K562 (cell line): ENCODE data around the gene PHF14. TPM values are rescaled to one million over a fixed set of nuclear protein-coding genes. Genes with fewer than 3 reads are reported as not detected.
A peak's percentile ranks its signal among the peaks of the same experiment; 100 is the strongest.

ENCODE experiments used
- ATAC-seq: fragments of 200-7000 bp; cut with Tn5 transposase; 3 replicates; pipeline ENCODE4 v1.9.1; 2020; ENCODE audit warnings: moderate library complexity
- Bru-seq: library from RNA; stranded (reverse); fragments of 400-500 nt; gene quantifications from one replicate; lab custom pipeline; 2021; lab: Mats Ljungman, UMichigan
- BruChase-seq, 2 experiments: library from RNA; stranded (reverse); fragments of 400-500 nt; gene quantifications; one replicate each; lab custom pipeline; 2021; lab: Mats Ljungman, UMichigan
- BruUV-seq: library from RNA; stranded (reverse); fragments of 400-500 nt; replicated peaks from 2 replicates; lab custom pipeline; 2021; lab: Mats Ljungman, UMichigan
- CTCF ChIA-PET: fragments of 300-600 bp; formaldehyde crosslinking; extraction: SDS; loops from one replicate; lab custom pipeline; 2021; ENCODE audit warnings: low intra/inter-chr PET ratio; lab: Yijun Ruan, JAX
- POLR2A ChIA-PET: fragments of 300-600, 350-650 bp; sonication (Branson Sonifier 250); formaldehyde crosslinking; extraction: SDS; loops from one replicate; lab custom pipeline; 2021; ENCODE audit warnings: antibody characterized with exemption, inconsistent platforms; lab: Yijun Ruan, JAX
- DNase-seq, 4 experiments: peaks; one replicate each; pipeline versions ENCODE4 v3.0.0 to v3.0.0-alpha.2; 2011 to 2018; ENCODE audit warnings: low spot score in 3 of 4, mixed read lengths in 3 of 4; ENCODE audit errors: extremely low read depth in 1 of 4
- FAIRE-seq: peaks from 2 replicates; lab custom pipeline; 2011; peaks lifted over from hg19 to GRCh38; lab: Jason Lieb, UNC
- H2AFZ ChIP-seq: 2 replicates; pipeline ENCODE4 v1.6.0; 2011; ENCODE audit warnings: low read depth, low read length, control low read depth, inconsistent platforms
- H3K27ac ChIP-seq: fragments of 200-600 bp; 3 replicates; pipeline ENCODE4 v1.8.0; 2011; ENCODE audit warnings: low read depth, mild to moderate bottlenecking, control low read depth, inconsistent platforms, low read length, moderate library complexity, mixed read lengths; ENCODE audit errors: extremely low read depth
- H3K27me3 ChIP-seq, 2 experiments: fragments of 300-600 bp in 1 of 2; 2 replicates in 1 of 2; 3 replicates in 1 of 2; pipeline versions ENCODE4 v1.6.0 to v1.8.0; 2011; ENCODE audit warnings: inconsistent platforms in 2 of 2, low read length in 2 of 2, mild to moderate bottlenecking in 1 of 2, mixed read lengths in 1 of 2, moderate library complexity in 1 of 2; ENCODE audit not compliant: control insufficient read depth in 2 of 2, insufficient read depth in 2 of 2
- H3K36me3 ChIP-seq: fragments of 300-600 bp; 3 replicates; pipeline ENCODE4 v1.8.0; 2011; ENCODE audit warnings: mild to moderate bottlenecking, low read length, inconsistent platforms; ENCODE audit not compliant: control insufficient read depth, insufficient read depth
- H3K4me1 ChIP-seq, 2 experiments: fragments of 200-600 bp in 1 of 2; replicated peaks in 1 of 2; 2 replicates in 1 of 2; 3 replicates in 1 of 2; pipeline versions ENCODE4 v1.5.1 to v1.8.0; 2011; ENCODE audit warnings: inconsistent platforms in 2 of 2, low read length in 2 of 2, mild to moderate bottlenecking in 1 of 2, mixed read lengths in 1 of 2, moderate library complexity in 1 of 2; ENCODE audit not compliant: control insufficient read depth in 2 of 2, insufficient read depth in 2 of 2
- H3K4me2 ChIP-seq: 2 replicates; pipeline ENCODE4 v1.6.1; 2011; ENCODE audit warnings: low read length, control low read depth, inconsistent platforms, mixed read lengths; ENCODE audit not compliant: insufficient read depth
- H3K4me3 ChIP-seq: fragments of 200-600 bp; sonication (generic), shearing (Covaris generic); 2 replicates; pipeline ENCODE4 v1.5.1; 2016; ENCODE audit warnings: control low read depth, inconsistent platforms
- H3K79me2 ChIP-seq: fragments of 200-600 bp; 3 replicates; pipeline ENCODE4 v1.8.0; 2011; ENCODE audit warnings: low read length, inconsistent platforms; ENCODE audit not compliant: control insufficient read depth, insufficient read depth
- H3K9ac ChIP-seq, 2 experiments: 2 replicates each; pipeline versions ENCODE4 v1.6.0 to v1.6.1; 2011; ENCODE audit warnings: low read depth in 2 of 2, low read length in 2 of 2, control low read depth in 1 of 2, inconsistent platforms in 1 of 2, mild to moderate bottlenecking in 1 of 2, mixed read lengths in 1 of 2; ENCODE audit not compliant: insufficient read depth in 1 of 2
- H3K9me1 ChIP-seq: one replicate; pipeline ENCODE4 v1.6.0; 2011; ENCODE audit warnings: inconsistent platforms, mild to moderate bottlenecking, low read length, moderate library complexity; ENCODE audit not compliant: control insufficient read depth, insufficient read depth
- H3K9me3 ChIP-seq: replicated peaks from 2 replicates; pipeline ENCODE4 v1.5.1; 2011; ENCODE audit warnings: low read depth, low read length, inconsistent platforms; ENCODE audit not compliant: control insufficient read depth, insufficient read depth
- H4K20me1 ChIP-seq: replicated peaks from 2 replicates; pipeline ENCODE4 v1.6.1; 2011; ENCODE audit warnings: low read length, inconsistent platforms, mixed read lengths; ENCODE audit not compliant: control insufficient read depth, insufficient read depth
- DDX20 ChIP-seq: fragments of 450-650 bp; IDR thresholded peaks from 2 replicates; pipeline ENCODE4 v1.6.1; 2016; ENCODE audit warnings: missing genetic modification characterization, low read depth, mild to moderate bottlenecking, missing compliant biosample characterization, moderate library complexity
- EGR1 ChIP-seq: fragments of 450-650 bp; conservative IDR thresholded peaks from 2 replicates; pipeline ENCODE4 v1.6.1; 2017; ENCODE audit warnings: mild to moderate bottlenecking
- ELF1 ChIP-seq: fragments of 200-800 bp; sonication (Bioruptor generic); IDR thresholded peaks from 2 replicates; pipeline ENCODE4 v1.6.1; 2016; ENCODE audit warnings: missing genetic modification characterization, missing compliant biosample characterization
- FOXJ3 ChIP-seq: sonication (generic); formaldehyde crosslinking; IDR thresholded peaks from 2 replicates; pipeline ENCODE4 v1.4.0; 2020; ENCODE audit warnings: mild to moderate bottlenecking, missing genetic modification reagents
- ILK ChIP-seq: fragments of 450-650 bp; IDR thresholded peaks from 2 replicates; pipeline ENCODE4 v1.6.1; 2016; ENCODE audit warnings: missing genetic modification characterization, low read depth, mild to moderate bottlenecking, missing compliant biosample characterization, moderate library complexity, borderline replicate concordance
- KAT7 ChIP-seq: sonication (generic); formaldehyde crosslinking; IDR thresholded peaks from 2 replicates; pipeline ENCODE4 v1.8.0; 2022; ENCODE audit warnings: missing genetic modification reagents, mild to moderate bottlenecking, borderline replicate concordance
- NFIX ChIP-seq: fragments of 250-450 bp; sonication (Bioruptor Pico); IDR thresholded peaks from 2 replicates; pipeline ENCODE4 v1.4.0; 2020; ENCODE audit warnings: low read depth, mild to moderate bottlenecking, moderate library complexity
- PHF20 ChIP-seq: fragments of 450-650 bp; IDR thresholded peaks from 2 replicates; pipeline ENCODE4 v1.6.1; 2018; ENCODE audit not compliant: partially characterized antibody
- U2AF1 ChIP-seq: fragments of 200-400 bp; formaldehyde crosslinking; optimal IDR thresholded peaks from 2 replicates; pipeline ENCODE3; 2017; ENCODE audit warnings: mild to moderate bottlenecking, low read depth, low read length, moderate library complexity
- USF2 ChIP-seq: sonication (generic); formaldehyde crosslinking; IDR thresholded peaks from 2 replicates; pipeline ENCODE4 v1.5.0; 2020; ENCODE audit warnings: missing genetic modification reagents
- ZNF140 ChIP-seq: fragments of 250-450 bp; sonication (Bioruptor Pico); IDR thresholded peaks from 2 replicates; pipeline ENCODE4 v1.8.0; 2021; ENCODE audit warnings: moderate library complexity, mild to moderate bottlenecking, inconsistent platforms
- ZNF197 ChIP-seq: fragments of 200-800 bp; sonication (Bioruptor generic); IDR thresholded peaks from 2 replicates; pipeline ENCODE4 v1.6.1; 2016; ENCODE audit warnings: low read depth, missing genetic modification characterization, missing compliant biosample characterization
- ZNF398 ChIP-seq: fragments of 250-450 bp; sonication (Bioruptor Pico); IDR thresholded peaks from 2 replicates; pipeline ENCODE4 v1.8.0; 2021; ENCODE audit warnings: moderate library complexity, mild to moderate bottlenecking, inconsistent platforms
- ZNF77 ChIP-seq: fragments of 250-450 bp; sonication (Bioruptor Pico); IDR thresholded peaks from 2 replicates; pipeline ENCODE4 v1.5.0; 2020
- WGBS: fragments of 100-300 bp; shearing (Covaris generic); methylation state at CpG from one replicate; pipeline ENCODE4 v1.1.6; 2016; ENCODE audit warnings: low coverage, mixed read lengths; ENCODE audit not compliant: insufficient coverage; ENCODE audit errors: missing lambda C conversion rate; 5-methylcytosine and 5-hydroxymethylcytosine counted together
- in situ Hi-C: fragments of 300-500 bp; cut with MboI; formaldehyde crosslinking; loops from 4 replicates; pipeline ENCODE4 v1.15.0; 2018; ENCODE audit warnings: inconsistent platforms, mixed read lengths
- intact Hi-C: fragments of 100-400 bp; cut with micrococcal nuclease; formaldehyde crosslinking; loops from 2 replicates; pipeline ENCODE4 v1.14.2; 2022
- long read RNA-seq, 3 experiments: library from polyadenylated mRNA in 2 of 3; library from RNA in 1 of 3; unstranded in 2 of 3; stranded (forward) in 1 of 3; transcript quantifications; one replicate each; pipeline ENCODE4 v2.0.0, GENCODE V29; 2019 to 2022
- polyA minus RNA-seq, 3 experiments: library from RNA; depleted of rRNA, polyadenylated mRNA; stranded (reverse); fragments of >200 nt; gene quantifications; 2 replicates each; pipeline ENCODE4 v1.2.3, GENCODE V29; 2011
- polyA plus RNA-seq, 8 experiments: library from polyadenylated mRNA; depleted of rRNA in 4 of 8; stranded (reverse) in 5 of 8; unstranded in 3 of 8; fragments of >200 nt; fragmentation: Nextera tagmentation in 2 of 8; fragmentation: Illumina TruSeq in 1 of 8; extraction: Ambion mirVana in 2 of 8; extraction: Trizol in 1 of 8; gene quantifications; 2 replicates each; pipeline versions ENCODE4 v1.2.1 to v1.2.3, GENCODE V29; 2011 to 2014; ENCODE audit warnings: inconsistent platforms in 1 of 8, missing spikeins in 1 of 8
- total RNA-seq, 7 experiments: library from RNA; depleted of rRNA in 6 of 7; stranded (reverse); fragments of >200 nt in 6 of 7; fragmentation: Illumina TruSeq in 2 of 7; extraction: Trizol in 2 of 7; gene quantifications; 2 replicates each; pipeline versions ENCODE4 v1.2.1 to v1.2.3, GENCODE V29; 2011 to 2021; ENCODE audit warnings: low replicate concordance in 1 of 7

Gene PHF14
- total RNA-seq (2011; cell fraction: chromatin; rRNA removed; ENCODE audit: low replicate concordance) = 29.9 and 123 TPM in 2 replicates
- 13.3 and 20.3 TPM in 2 replicates for total RNA-seq (2011; cell fraction: nucleolus; rRNA removed)
- total RNA-seq (2011; cell fraction: nucleoplasm; rRNA removed) = 35.9 and 73.1 TPM in 2 replicates
- total RNA-seq (2014; rRNA removed) (41.1 and 45.9 TPM in 2 replicates), total RNA-seq (2014; rRNA removed; fragmentation: Illumina TruSeq; extraction: Trizol) (59.3 and 63.2 TPM in 2 replicates), total RNA-seq (2015; rRNA removed; fragmentation: Illumina TruSeq; extraction: Trizol) (66.9 and 67.6 TPM in 2 replicates), total RNA-seq (2021) (42.0 and 43.8 TPM in 2 replicates), polyA plus RNA-seq (2011; rRNA removed) (29.2 and 38.1 TPM in 2 replicates), polyA plus RNA-seq (2014; fragmentation: Illumina TruSeq; extraction: Trizol) (31.3 and 41.4 TPM in 2 replicates), polyA plus RNA-seq (2014; fragmentation: Nextera tagmentation; extraction: Ambion mirVana) (10 to 100 TPM; 27.5 to 27.9 TPM), polyA plus RNA-seq (2014; rRNA removed) (29.5 and 41.1 TPM in 2 replicates), polyA minus RNA-seq (2011; rRNA and poly(A)+ RNA removed) (105 and 119 TPM in 2 replicates), Bru-seq, nascent RNA (percentile 77 among the genes with signal in this experiment), BruChase-seq, experiment 1, labeled RNA remaining after a 2-hour chase (percentile 84 among the genes with signal in this experiment), BruChase-seq, experiment 2, labeled RNA remaining after a 6-hour chase (percentile 79 among the genes with signal in this experiment)
- 7.8 and 11.5 TPM in 2 replicates for polyA plus RNA-seq (2011; cell fraction: cytosol; rRNA removed)
- 14.5 and 26.3 TPM in 2 replicates for polyA plus RNA-seq (2011; cell fraction: nucleus; rRNA removed)
- polyA plus RNA-seq (2012) = 17.7 and 35.7 TPM in 2 replicates
- 19.0 and 19.7 TPM in 2 replicates for polyA minus RNA-seq (2011; cell fraction: cytosol; rRNA and poly(A)+ RNA removed)
- 68.8 and 136 TPM in 2 replicates for polyA minus RNA-seq (2011; cell fraction: nucleus; rRNA and poly(A)+ RNA removed)
- long read RNA-seq, experiment 1, full-length matches to known transcripts = 32 of 78 reads
- long read RNA-seq, experiment 1, partial matches to known transcripts = 32 of 78 reads
- long read RNA-seq, experiment 1, other reads (novel, unspliced or antisense) = 14 of 78 reads
- long read RNA-seq, experiment 2, partial matches to known transcripts = 14 of 28 reads
- long read RNA-seq, experiment 2, other reads (novel, unspliced or antisense) = 14 of 28 reads
- long read RNA-seq, experiment 3, partial matches to known transcripts = 6 of 7 reads
- long read RNA-seq, experiment 3, other reads (novel, unspliced or antisense) = 1 of 7 reads

- Histone ChIP-seq H3K4me3 (peak within 1 kb of the TSS; percentile 65), H3K9me1 (no peaks in the 10 kb centered on the region), H3K9me3 (no peaks in the 10 kb centered on the region; the same call in 1 of the 2 replicates), H3K4me1 (peaks cover 0 to 3% of the 10 kb centered on the region in 2 experiments; a peak in 1 of 5 replicates), H3K79me2 (peaks cover 39% of the 10 kb centered on the region), H3K9ac (peak within 1 kb of the TSS; percentile 92 to 96), H2AFZ (peak within 1 kb of the TSS; percentile 96), H3K27me3 (no peaks in the 10 kb centered on the region), H3K36me3 (peaks cover 12% of the 10 kb centered on the region; the same call in 2 of the 3 replicates), H3K4me2 (peak within 1 kb of the TSS; percentile 93), H3K27ac (peak within 1 kb of the TSS; percentile 93), H4K20me1 (no peaks in the 10 kb centered on the region)
- BruUV-seq = no TSS peak
- intact Hi-C loops (loop anchor here (1.0 kb wide), 1 partner anchor 33 kb away; a partner anchor contains a TSS), in situ Hi-C loops (no loop called here)
- CTCF ChIA-PET = no interaction called here
- POLR2A ChIA-PET = interaction anchor here (0.7 to 1.6 kb wide), 3 partner anchors 33 to 42 kb away, joined by 3 to 6 read pairs (median 3); a partner anchor contains a TSS
- DNase-seq (peak; percentile 95 to 98 (median 96)), FAIRE-seq (peak; percentile 91), ATAC-seq (peak; percentile 98)
- WGBS = 7% methylated on average over 39 of the region's 39 CpGs
- TF ChIP-seq KAT7 (no peak), FOXJ3 (CRISPR knock-in tag) (no peak), ZNF197 (no peak), PHF20 (no peak), U2AF1 (no peak), ZNF140 (CRISPR knock-in tag) (no peak), ZNF398 (no peak), USF2 (CRISPR knock-in tag) (no peak), DDX20 (tag) (no peak), ILK (tag) (no peak), NFIX (CRISPR knock-in tag) (no peak), EGR1 (peak; percentile 98), ZNF77 (no peak), ELF1 (peak; percentile 71)
Observed at GRCh38 chr7:10973061-10973941, at the start of gene PHF14. Gene PHF14, plus strand, starts transcription at chr7:10973872. Its CDS starts 452 bp downstream, at chr7:10974324.
